ENCODE data around the gene THAP7. TPM values are rescaled to one million over a fixed set of nuclear protein-coding genes. Genes with fewer than 3 reads are reported as not detected.

THAP7 gene
- total and polyA plus RNA-seq, 9 of the 15 experiments (the other 6 are each of a cell fraction or from before 2014, with no cell fraction given): 7.9 to 263 (median 84.1) TPM

GRCh38 chr22:21001601-21002325 is at the start of gene THAP7 (continued):
- TF ChIP-seq STAG1 (CRISPR knock-in tag; IDR thresholded peaks at IDR 0.05; ENCODE audit: borderline replicate concordance): no peak
- TF ChIP-seq E4F1 (CRISPR knock-in tag; IDR thresholded peaks at IDR 0.05; ENCODE audit: borderline replicate concordance): no peak
- no peak for TF ChIP-seq ZNF717 (CRISPR knock-in tag; IDR thresholded peaks at IDR 0.05)
- TF ChIP-seq FOSL1 (tag; conservative IDR thresholded peaks at IDR 0.05): no peak
- TF ChIP-seq SP1 (CRISPR knock-in tag; IDR thresholded peaks at IDR 0.05): no peak
- TF ChIP-seq TAF1 (IDR thresholded peaks at IDR 0.05; ENCODE audit: control insufficient read depth, extremely low read depth, insufficient read depth, low read length, severe bottlenecking): no peak
- peak; percentile 95 for TF ChIP-seq ZBTB9 (CRISPR knock-in tag; IDR thresholded peaks at IDR 0.05)
- peak; percentile 88 for TF ChIP-seq ZKSCAN1 (IDR thresholded peaks at IDR 0.05; ENCODE audit: low read depth, low read length)
- TF ChIP-seq PREB (CRISPR knock-in tag; IDR thresholded peaks at IDR 0.05): no peak
- TF ChIP-seq ARHGAP35 (IDR thresholded peaks at IDR 0.05; ENCODE audit: partially characterized antibody): no peak
- TF ChIP-seq ADNP (tag; IDR thresholded peaks at IDR 0.05): no peak
- no peak; a peak in 1 of 4 replicates for TF ChIP-seq SRF (CRISPR knock-in tag; IDR thresholded peaks at IDR 0.05)
- no peak for TF ChIP-seq DDX20 (tag; IDR thresholded peaks at IDR 0.05; ENCODE audit: low read depth)
- peak; percentile 96 for TF ChIP-seq SMAD4 (CRISPR knock-in tag; conservative IDR thresholded peaks at IDR 0.05)
- TF ChIP-seq COPS2 (conservative IDR thresholded peaks at IDR 0.05): no peak
- no peak for TF ChIP-seq SMC3 (conservative IDR thresholded peaks at IDR 0.05; ENCODE audit: insufficient read depth, low read depth, low read length)
- TF ChIP-seq CEBPB (tag; IDR thresholded peaks at IDR 0.05): no peak
- no peak for TF ChIP-seq MCM7 (IDR thresholded peaks at IDR 0.05)
- TF ChIP-seq PPARD (CRISPR knock-in tag; IDR thresholded peaks at IDR 0.05): no peak
- TF ChIP-seq DPF2 (IDR thresholded peaks at IDR 0.05): no peak
- TF ChIP-seq PTRF (tag; IDR thresholded peaks at IDR 0.05): no peak
- no peak for TF ChIP-seq PTTG1 (tag; IDR thresholded peaks at IDR 0.05; ENCODE audit: low read depth)
